Tibial nerve (tissue), 4 donors: ENCODE data around the gene SIGLEC6.

Experiments used
- EP300 ChIP-seq, 2 donors: sonication (generic); formaldehyde crosslinking; IDR thresholded peaks; one replicate each; pipeline ENCODE4 v1.6.1; 2017; ENCODE audit warnings: antibody characterized with exemption in 2 of 2, mild to moderate bottlenecking in 1 of 2
- POLR2A ChIP-seq, 2 donors: fragments of 450-650 bp; IDR thresholded peaks; one replicate each; pipeline ENCODE4 v1.6.1; 2017; ENCODE audit warnings: antibody characterized with exemption in 2 of 2, mild to moderate bottlenecking in 2 of 2, moderate library complexity in 2 of 2
- TF ChIP-seq, protein P1 (sequence below), 5 experiments: fragments of 200-600 bp in 3 of 5; fragments of 450-650 bp in 2 of 5; sonication (generic) in 3 of 5; IDR thresholded peaks; one replicate each; pipeline ENCODE4 v1.5.1; 2016 to 2019; ENCODE audit warnings: antibody characterized with exemption in 5 of 5, mild to moderate bottlenecking in 3 of 5, moderate library complexity in 2 of 5

GRCh38 chr19:51471527-51471926, 59.9 kb downstream of the SIGLEC6 start:
- TF ChIP-seq, protein P1, sequence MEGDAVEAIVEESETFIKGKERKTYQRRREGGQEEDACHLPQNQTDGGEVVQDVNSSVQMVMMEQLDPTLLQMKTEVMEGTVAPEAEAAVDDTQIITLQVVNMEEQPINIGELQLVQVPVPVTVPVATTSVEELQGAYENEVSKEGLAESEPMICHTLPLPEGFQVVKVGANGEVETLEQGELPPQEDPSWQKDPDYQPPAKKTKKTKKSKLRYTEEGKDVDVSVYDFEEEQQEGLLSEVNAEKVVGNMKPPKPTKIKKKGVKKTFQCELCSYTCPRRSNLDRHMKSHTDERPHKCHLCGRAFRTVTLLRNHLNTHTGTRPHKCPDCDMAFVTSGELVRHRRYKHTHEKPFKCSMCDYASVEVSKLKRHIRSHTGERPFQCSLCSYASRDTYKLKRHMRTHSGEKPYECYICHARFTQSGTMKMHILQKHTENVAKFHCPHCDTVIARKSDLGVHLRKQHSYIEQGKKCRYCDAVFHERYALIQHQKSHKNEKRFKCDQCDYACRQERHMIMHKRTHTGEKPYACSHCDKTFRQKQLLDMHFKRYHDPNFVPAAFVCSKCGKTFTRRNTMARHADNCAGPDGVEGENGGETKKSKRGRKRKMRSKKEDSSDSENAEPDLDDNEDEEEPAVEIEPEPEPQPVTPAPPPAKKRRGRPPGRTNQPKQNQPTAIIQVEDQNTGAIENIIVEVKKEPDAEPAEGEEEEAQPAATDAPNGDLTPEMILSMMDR (IDR thresholded peaks at IDR 0.05): no peak
- TF ChIP-seq POLR2A (IDR thresholded peaks at IDR 0.05): no peak
- TF ChIP-seq EP300 (IDR thresholded peaks at IDR 0.05): no peak
